GM12878 (cell line): ENCODE data around the gene CDC42BPB. TPM values are rescaled to one million over a fixed set of nuclear protein-coding genes. Genes with fewer than 3 reads are reported as not detected.

Source experiments
- CEBPB ChIP-seq, 2 experiments: fragments of 150-350 bp in 1 of 2; IDR thresholded peaks; 2 replicates each; pipeline ENCODE4 v1.6.1; 2012 to 2014; ENCODE audit warnings: low read depth in 2 of 2, low read length in 2 of 2, borderline replicate concordance in 1 of 2, inconsistent platforms in 1 of 2
- IKZF1 ChIP-seq: fragments of 450-650 bp; conservative IDR thresholded peaks from 2 replicates; pipeline ENCODE4 v1.6.1; 2017; ENCODE audit warnings: antibody characterized with exemption, mild to moderate bottlenecking
- MEF2B ChIP-seq: fragments of 450-650 bp; IDR thresholded peaks from 2 replicates; pipeline ENCODE4 v1.6.1; 2018; ENCODE audit warnings: mild to moderate bottlenecking, moderate library complexity; ENCODE audit not compliant: partially characterized antibody, poor library complexity, severe bottlenecking
- MTA2 ChIP-seq: fragments of 450-650 bp; IDR thresholded peaks from 2 replicates; pipeline ENCODE4 v1.6.1; 2016; ENCODE audit warnings: low read depth, mild to moderate bottlenecking, moderate library complexity
- PAX5 ChIP-seq: IDR thresholded peaks from 2 replicates; pipeline ENCODE4 v1.6.1; 2011; ENCODE audit warnings: low read depth, low read length, borderline replicate concordance
- PML ChIP-seq: IDR thresholded peaks from 2 replicates; pipeline ENCODE4 v1.6.1; 2012; ENCODE audit warnings: low read length, inconsistent platforms
- POLR2AphosphoS2 ChIP-seq: IDR thresholded peaks from 2 replicates; pipeline ENCODE4 v1.6.1; 2011; ENCODE audit warnings: low read depth, mild to moderate bottlenecking, low read length, improper control_type of control experiment, moderate library complexity
- RELA ChIP-seq: fragments of 450-650 bp; IDR thresholded peaks from 2 replicates; pipeline ENCODE4 v1.8.0; 2014; ENCODE audit warnings: borderline replicate concordance; ENCODE audit not compliant: partially characterized antibody
- RFX5 ChIP-seq: IDR thresholded peaks from 2 replicates; pipeline ENCODE4 v1.6.1; 2011; ENCODE audit warnings: low read depth, low read length, improper control_type of control experiment
- SMAD1 ChIP-seq: fragments of 450-650 bp; IDR thresholded peaks from 2 replicates; pipeline ENCODE4 v1.6.1; 2018; ENCODE audit warnings: mild to moderate bottlenecking, low read depth; ENCODE audit not compliant: partially characterized antibody
- polyA plus RNA-seq, 11 experiments: library from polyadenylated mRNA; depleted of rRNA in 4 of 11; unstranded in 6 of 11; stranded (reverse) in 5 of 11; fragments of >200 nt; fragmentation: Nextera tagmentation in 4 of 11; fragmentation: Illumina TruSeq in 1 of 11; extraction: Ambion mirVana in 4 of 11; extraction: Trizol in 1 of 11; gene quantifications; 1 replicate in 1 of 11; 2 replicates in 10 of 11; pipeline versions ENCODE4 v1.2.1 to v1.2.3, GENCODE V29; 2011 to 2016; ENCODE audit warnings: inconsistent platforms in 2 of 11, missing spikeins in 2 of 11, low read depth in 1 of 11
- total RNA-seq, 4 experiments: library from RNA; depleted of rRNA in 3 of 4; stranded (reverse); fragments of >200 nt in 3 of 4; fragmentation: Illumina TruSeq in 1 of 4; extraction: Trizol in 1 of 4; gene quantifications; 2 replicates each; pipeline versions ENCODE4 v1.2.1 to v1.2.3, GENCODE V29; 2013 to 2021
- TF ChIP-seq, protein P1 (sequence below): fragments of 450-650 bp; formaldehyde crosslinking; IDR thresholded peaks from 2 replicates; pipeline ENCODE4 v1.4.0; 2022; ENCODE audit warnings: mild to moderate bottlenecking, moderate library complexity
- TF ChIP-seq, protein P2 (sequence below): IDR thresholded peaks from 2 replicates; pipeline ENCODE4 v1.6.1; 2012; ENCODE audit warnings: low read depth, low read length, improper control_type of control experiment
- TF ChIP-seq, protein P3 (sequence below): fragments of 150-350 bp; IDR thresholded peaks from 2 replicates; pipeline ENCODE4 v1.6.1; 2016; ENCODE audit warnings: low read depth, low read length
- TF ChIP-seq, protein P4 (sequence below): fragments of 450-650 bp; IDR thresholded peaks from 2 replicates; pipeline ENCODE4 v1.6.1; 2017; ENCODE audit warnings: mild to moderate bottlenecking

CDC42BPB gene
- total and polyA plus RNA-seq, 10 of the 15 experiments (the other 5 are each of a cell fraction or from before 2014, with no cell fraction given): 0.42 to 22.1 (median 13.3) TPM

DNA sequence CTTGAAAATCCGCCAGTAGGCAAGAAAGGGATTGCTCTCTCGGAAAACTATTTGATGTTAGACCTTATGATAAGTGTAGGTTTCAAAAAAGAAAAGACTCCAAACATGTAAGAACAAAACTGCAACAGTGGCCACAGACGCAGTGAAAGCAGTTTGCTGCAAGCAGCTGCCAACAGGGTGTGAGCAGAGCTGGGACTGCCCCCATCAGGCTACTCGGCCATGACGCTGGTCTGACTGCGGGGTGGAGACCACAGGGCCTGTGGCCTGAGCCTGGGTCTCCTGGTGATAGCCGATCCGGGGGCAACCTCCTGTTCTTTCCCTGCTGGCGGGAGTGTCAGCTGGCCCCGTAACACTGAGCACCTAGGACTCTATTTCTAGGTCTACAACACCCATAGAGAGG is 71.7 kb downstream of the CDC42BPB start (continued):
- TF ChIP-seq PML: no peak
- TF ChIP-seq, protein P1, sequence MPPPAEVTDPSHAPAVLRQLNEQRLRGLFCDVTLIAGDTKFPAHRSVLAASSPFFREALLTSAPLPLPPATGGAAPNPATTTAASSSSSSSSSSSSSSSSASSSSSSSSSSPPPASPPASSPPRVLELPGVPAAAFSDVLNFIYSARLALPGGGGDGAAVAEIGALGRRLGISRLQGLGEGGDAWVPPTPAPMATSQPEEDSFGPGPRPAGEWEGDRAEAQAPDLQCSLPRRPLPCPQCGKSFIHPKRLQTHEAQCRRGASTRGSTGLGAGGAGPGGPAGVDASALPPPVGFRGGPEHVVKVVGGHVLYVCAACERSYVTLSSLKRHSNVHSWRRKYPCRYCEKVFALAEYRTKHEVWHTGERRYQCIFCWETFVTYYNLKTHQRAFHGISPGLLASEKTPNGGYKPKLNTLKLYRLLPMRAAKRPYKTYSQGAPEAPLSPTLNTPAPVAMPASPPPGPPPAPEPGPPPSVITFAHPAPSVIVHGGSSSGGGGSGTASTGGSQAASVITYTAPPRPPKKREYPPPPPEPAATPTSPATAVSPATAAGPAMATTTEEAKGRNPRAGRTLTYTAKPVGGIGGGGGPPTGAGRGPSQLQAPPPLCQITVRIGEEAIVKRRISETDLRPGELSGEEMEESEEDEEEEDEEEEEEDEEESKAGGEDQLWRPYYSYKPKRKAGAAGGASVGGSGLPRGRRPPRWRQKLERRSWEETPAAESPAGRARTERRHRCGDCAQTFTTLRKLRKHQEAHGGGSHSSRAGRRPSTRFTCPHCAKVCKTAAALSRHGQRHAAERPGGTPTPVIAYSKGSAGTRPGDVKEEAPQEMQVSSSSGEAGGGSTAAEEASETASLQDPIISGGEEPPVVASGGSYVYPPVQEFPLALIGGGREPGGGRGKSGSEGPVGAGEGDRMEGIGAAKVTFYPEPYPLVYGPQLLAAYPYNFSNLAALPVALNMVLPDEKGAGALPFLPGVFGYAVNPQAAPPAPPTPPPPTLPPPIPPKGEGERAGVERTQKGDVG (CRISPR knock-in tag): no peak
- TF ChIP-seq SMAD1: no peak
- peak; percentile 30 for TF ChIP-seq MEF2B
- TF ChIP-seq, protein P2, sequence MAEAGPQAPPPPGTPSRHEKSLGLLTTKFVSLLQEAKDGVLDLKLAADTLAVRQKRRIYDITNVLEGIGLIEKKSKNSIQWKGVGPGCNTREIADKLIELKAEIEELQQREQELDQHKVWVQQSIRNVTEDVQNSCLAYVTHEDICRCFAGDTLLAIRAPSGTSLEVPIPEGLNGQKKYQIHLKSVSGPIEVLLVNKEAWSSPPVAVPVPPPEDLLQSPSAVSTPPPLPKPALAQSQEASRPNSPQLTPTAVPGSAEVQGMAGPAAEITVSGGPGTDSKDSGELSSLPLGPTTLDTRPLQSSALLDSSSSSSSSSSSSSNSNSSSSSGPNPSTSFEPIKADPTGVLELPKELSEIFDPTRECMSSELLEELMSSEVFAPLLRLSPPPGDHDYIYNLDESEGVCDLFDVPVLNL: no peak
- no peak for TF ChIP-seq POLR2AphosphoS2
- no peak for TF ChIP-seq CEBPB (IDR thresholded peaks at IDR 0.05; ENCODE audit: borderline replicate concordance in 1 of 2, low read depth in 2 of 2, low read length in 2 of 2)
- TF ChIP-seq, protein P3, sequence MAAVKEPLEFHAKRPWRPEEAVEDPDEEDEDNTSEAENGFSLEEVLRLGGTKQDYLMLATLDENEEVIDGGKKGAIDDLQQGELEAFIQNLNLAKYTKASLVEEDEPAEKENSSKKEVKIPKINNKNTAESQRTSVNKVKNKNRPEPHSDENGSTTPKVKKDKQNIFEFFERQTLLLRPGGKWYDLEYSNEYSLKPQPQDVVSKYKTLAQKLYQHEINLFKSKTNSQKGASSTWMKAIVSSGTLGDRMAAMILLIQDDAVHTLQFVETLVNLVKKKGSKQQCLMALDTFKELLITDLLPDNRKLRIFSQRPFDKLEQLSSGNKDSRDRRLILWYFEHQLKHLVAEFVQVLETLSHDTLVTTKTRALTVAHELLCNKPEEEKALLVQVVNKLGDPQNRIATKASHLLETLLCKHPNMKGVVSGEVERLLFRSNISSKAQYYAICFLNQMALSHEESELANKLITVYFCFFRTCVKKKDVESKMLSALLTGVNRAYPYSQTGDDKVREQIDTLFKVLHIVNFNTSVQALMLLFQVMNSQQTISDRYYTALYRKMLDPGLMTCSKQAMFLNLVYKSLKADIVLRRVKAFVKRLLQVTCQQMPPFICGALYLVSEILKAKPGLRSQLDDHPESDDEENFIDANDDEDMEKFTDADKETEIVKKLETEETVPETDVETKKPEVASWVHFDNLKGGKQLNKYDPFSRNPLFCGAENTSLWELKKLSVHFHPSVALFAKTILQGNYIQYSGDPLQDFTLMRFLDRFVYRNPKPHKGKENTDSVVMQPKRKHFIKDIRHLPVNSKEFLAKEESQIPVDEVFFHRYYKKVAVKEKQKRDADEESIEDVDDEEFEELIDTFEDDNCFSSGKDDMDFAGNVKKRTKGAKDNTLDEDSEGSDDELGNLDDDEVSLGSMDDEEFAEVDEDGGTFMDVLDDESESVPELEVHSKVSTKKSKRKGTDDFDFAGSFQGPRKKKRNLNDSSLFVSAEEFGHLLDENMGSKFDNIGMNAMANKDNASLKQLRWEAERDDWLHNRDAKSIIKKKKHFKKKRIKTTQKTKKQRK: no peak
- TF ChIP-seq, protein P4, sequence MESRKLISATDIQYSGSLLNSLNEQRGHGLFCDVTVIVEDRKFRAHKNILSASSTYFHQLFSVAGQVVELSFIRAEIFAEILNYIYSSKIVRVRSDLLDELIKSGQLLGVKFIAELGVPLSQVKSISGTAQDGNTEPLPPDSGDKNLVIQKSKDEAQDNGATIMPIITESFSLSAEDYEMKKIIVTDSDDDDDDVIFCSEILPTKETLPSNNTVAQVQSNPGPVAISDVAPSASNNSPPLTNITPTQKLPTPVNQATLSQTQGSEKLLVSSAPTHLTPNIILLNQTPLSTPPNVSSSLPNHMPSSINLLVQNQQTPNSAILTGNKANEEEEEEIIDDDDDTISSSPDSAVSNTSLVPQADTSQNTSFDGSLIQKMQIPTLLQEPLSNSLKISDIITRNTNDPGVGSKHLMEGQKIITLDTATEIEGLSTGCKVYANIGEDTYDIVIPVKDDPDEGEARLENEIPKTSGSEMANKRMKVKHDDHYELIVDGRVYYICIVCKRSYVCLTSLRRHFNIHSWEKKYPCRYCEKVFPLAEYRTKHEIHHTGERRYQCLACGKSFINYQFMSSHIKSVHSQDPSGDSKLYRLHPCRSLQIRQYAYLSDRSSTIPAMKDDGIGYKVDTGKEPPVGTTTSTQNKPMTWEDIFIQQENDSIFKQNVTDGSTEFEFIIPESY: no peak
- peak; percentile 44; the same call in 1 of the 2 replicates for TF ChIP-seq IKZF1
- no peak; the same call in none of the 2 replicates for TF ChIP-seq MTA2
- TF ChIP-seq PAX5: peak; percentile 90
- no peak for TF ChIP-seq RFX5
- TF ChIP-seq RELA: no peak
